ENCODE measurements around the gene CCDC81. TPM values are rescaled to one million over a fixed set of nuclear protein-coding genes. Genes with fewer than 3 reads are reported as not detected.

CCDC81 gene
- polyA plus RNA-seq, 1 experiment: 1.7 TPM

DNA sequence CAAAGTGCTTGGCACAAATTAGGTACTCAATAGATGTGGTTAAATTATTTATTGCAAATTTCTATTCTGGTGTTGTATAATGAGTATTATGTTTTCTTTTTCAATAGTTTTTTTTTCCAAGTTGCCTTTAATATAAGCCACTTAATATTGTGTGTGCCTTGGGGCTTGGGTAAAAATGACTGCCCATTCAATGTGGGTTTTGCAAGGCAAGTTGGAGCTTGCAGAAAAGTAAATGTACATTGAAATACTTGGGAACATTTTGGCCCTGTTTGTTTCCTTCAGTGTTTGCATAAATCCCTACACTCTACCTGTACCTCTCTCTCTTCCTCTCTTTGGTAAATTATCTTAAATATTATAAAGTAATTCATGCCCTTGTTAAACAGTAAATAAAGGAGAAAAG lies 2.1 kb upstream of the CCDC81 start:
- DNase-seq (ENCODE audit: low read depth, low spot score): no peak
- POLR2A ChIA-PET: no interaction called here
- CTCF ChIA-PET: interaction anchor here (1.0 to 1.9 kb wide), 2 partner anchors 12 kb away, joined by 3 to 4 read pairs; no protein-coding TSS in a partner anchor
- Histone ChIP-seq H3K27me3 (ENCODE audit: control insufficient read depth, insufficient read depth, low read length) (no peaks in the 10 kb centered on the region), H3K27ac (ENCODE audit: low read depth, low read length) (no peak overlapping the region), H3K9me3 (ENCODE audit: control insufficient read depth, insufficient read depth, low read length) (peaks cover 9% of the 10 kb centered on the region), H3K4me3 (ENCODE audit: low read depth, low read length) (no peak overlapping the region)
- TF ChIP-seq, protein P1, sequence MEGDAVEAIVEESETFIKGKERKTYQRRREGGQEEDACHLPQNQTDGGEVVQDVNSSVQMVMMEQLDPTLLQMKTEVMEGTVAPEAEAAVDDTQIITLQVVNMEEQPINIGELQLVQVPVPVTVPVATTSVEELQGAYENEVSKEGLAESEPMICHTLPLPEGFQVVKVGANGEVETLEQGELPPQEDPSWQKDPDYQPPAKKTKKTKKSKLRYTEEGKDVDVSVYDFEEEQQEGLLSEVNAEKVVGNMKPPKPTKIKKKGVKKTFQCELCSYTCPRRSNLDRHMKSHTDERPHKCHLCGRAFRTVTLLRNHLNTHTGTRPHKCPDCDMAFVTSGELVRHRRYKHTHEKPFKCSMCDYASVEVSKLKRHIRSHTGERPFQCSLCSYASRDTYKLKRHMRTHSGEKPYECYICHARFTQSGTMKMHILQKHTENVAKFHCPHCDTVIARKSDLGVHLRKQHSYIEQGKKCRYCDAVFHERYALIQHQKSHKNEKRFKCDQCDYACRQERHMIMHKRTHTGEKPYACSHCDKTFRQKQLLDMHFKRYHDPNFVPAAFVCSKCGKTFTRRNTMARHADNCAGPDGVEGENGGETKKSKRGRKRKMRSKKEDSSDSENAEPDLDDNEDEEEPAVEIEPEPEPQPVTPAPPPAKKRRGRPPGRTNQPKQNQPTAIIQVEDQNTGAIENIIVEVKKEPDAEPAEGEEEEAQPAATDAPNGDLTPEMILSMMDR (IDR thresholded peaks at IDR 0.05; ENCODE audit: low read depth, low read length): no peak

- peaks cover 9% of the 10 kb centered on the region for H3K9me3 ChIP-seq (ENCODE audit: control insufficient read depth, insufficient read depth, low read length)
- ChIA-PET CTCF (interaction anchor here (1.1 kb wide), 1 partner anchor 12 kb away, joined by 4 read pairs; no protein-coding TSS in a partner anchor), POLR2A (no interaction called here)
- DNase-seq (ENCODE audit: low read depth, low spot score): no peak
- TF ChIP-seq, protein P1 (IDR thresholded peaks at IDR 0.05; ENCODE audit: low read depth, low read length): no peak
- H3K27me3 ChIP-seq (ENCODE audit: control insufficient read depth, insufficient read depth, low read length): no peaks in the 10 kb centered on the region
- H3K4me3 ChIP-seq (ENCODE audit: low read depth, low read length): no peak overlapping the region
- H3K27ac ChIP-seq (ENCODE audit: low read depth, low read length): no peak overlapping the region
These were observed 618 bp upstream of the CCDC81 start for GRCh38 chr11:86374069-86374468.

DNA sequence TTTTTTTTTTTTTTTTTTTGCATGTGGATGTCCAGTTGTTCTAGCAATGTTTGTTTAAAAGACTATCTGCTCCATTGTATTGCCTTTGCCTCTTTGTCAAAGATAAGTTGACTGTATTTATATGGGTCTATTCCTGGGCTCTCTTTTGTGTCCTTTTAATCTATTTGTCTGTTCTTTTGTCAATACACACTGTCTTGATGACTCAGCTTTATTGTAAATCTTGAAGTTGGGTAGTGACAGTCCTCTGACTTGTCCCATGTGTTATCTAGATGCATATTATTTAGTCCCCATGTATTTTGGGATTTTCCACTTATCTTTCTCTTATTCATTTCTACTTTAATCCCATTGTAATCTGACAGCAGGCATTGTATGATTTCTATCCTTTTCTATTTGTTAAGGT lies 3.3 kb downstream of the CCDC81 start:
- no peak overlapping the region for H3K27ac ChIP-seq (ENCODE audit: low read depth, low read length)
- TF ChIP-seq, protein P1 (IDR thresholded peaks at IDR 0.05; ENCODE audit: low read depth, low read length): no peak
- H3K4me3 ChIP-seq (ENCODE audit: low read depth, low read length): no peak overlapping the region
- no peaks in the 10 kb centered on the region; the same call in 1 of the 2 replicates for H3K9me3 ChIP-seq (ENCODE audit: control insufficient read depth, insufficient read depth, low read length)
- no peak for DNase-seq (ENCODE audit: low read depth, low spot score)
- POLR2A ChIA-PET: no interaction called here
- H3K27me3 ChIP-seq (ENCODE audit: control insufficient read depth, insufficient read depth, low read length): no peaks in the 10 kb centered on the region
- CTCF ChIA-PET: no interaction called here

- TF ChIP-seq, protein P1 (IDR thresholded peaks at IDR 0.05; ENCODE audit: low read depth, low read length): no peak
- POLR2A ChIA-PET: no interaction called here
These were observed 5.8 kb downstream of the CCDC81 start for GRCh38 chr11:86380295-86381059.

More at GRCh38 chr11:86380295-86381059, 5.8 kb downstream of the CCDC81 start:
- no peaks in the 10 kb centered on the region for H3K9me3 ChIP-seq (ENCODE audit: control insufficient read depth, insufficient read depth, low read length)
- CTCF ChIA-PET: interaction anchor here (0.9 kb wide), 2 partner anchors 20 to 227 kb away, joined by 3 to 4 read pairs; no protein-coding TSS in a partner anchor
- H3K4me3 ChIP-seq (ENCODE audit: low read depth, low read length): no peak overlapping the region
- DNase-seq (ENCODE audit: low read depth, low spot score): no peak
- H3K27ac ChIP-seq (ENCODE audit: low read depth, low read length): no peak overlapping the region
- no peaks in the 10 kb centered on the region for H3K27me3 ChIP-seq (ENCODE audit: control insufficient read depth, insufficient read depth, low read length)
